ENCODE results near the gene EPS15. TPM values are rescaled to one million over a fixed set of nuclear protein-coding genes. Genes with fewer than 3 reads are reported as not detected.

The EPS15 gene
- total RNA-seq, 1 experiment from 2014 or later: 48.7 TPM

DNA sequence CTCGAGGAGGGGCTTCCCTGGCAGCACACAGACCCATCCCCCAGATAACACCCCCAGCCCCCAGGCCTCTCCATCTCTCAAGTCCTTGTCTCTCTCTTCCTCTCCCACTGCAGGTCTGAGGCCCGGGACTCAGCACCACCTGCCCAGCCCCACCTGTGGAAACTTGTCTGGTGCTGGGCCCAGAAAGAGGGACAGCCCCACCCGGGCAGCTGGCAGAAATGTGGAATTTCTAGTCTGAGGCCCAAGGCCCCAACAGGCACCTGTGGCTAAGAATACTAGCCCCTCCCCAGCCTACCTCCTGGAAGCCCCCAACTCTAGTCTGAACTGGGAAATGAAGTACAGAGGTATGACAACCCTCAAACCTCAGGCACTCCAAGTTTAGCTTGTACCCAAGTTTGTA lies 204.1 kb downstream of the EPS15 start:
- H3K4me3 Mint-ChIP-seq (ENCODE audit: unreplicated experiment): no peak overlapping the region
- peaks cover 17% of the 10 kb centered on the region for H3K4me1 Mint-ChIP-seq (ENCODE audit: insufficient read depth, unreplicated experiment)
- BruUV-seq (replicated peaks): no TSS peak
- ChIA-PET POLR2A (interaction anchor here (0.8 to 1.5 kb wide), 2 partner anchors 16 to 59 kb away, joined by 5 read pairs; no protein-coding TSS in a partner anchor), CTCF (interaction anchor here (1.0 to 1.5 kb wide), 3 partner anchors 18 to 123 kb away, joined by 3 to 4 read pairs (median 3); no protein-coding TSS in a partner anchor)
- H3K27me3 Mint-ChIP-seq (ENCODE audit: insufficient read depth, unreplicated experiment): no peaks in the 10 kb centered on the region
- no peaks in the 10 kb centered on the region for H3K36me3 Mint-ChIP-seq (ENCODE audit: insufficient read depth, unreplicated experiment)
- no peaks in the 10 kb centered on the region for H3K9me3 Mint-ChIP-seq (ENCODE audit: unreplicated experiment)
- peak overlapping the region; percentile 85 for H3K27ac Mint-ChIP-seq (ENCODE audit: low read depth, unreplicated experiment)
- TF ChIP-seq, protein P1, sequence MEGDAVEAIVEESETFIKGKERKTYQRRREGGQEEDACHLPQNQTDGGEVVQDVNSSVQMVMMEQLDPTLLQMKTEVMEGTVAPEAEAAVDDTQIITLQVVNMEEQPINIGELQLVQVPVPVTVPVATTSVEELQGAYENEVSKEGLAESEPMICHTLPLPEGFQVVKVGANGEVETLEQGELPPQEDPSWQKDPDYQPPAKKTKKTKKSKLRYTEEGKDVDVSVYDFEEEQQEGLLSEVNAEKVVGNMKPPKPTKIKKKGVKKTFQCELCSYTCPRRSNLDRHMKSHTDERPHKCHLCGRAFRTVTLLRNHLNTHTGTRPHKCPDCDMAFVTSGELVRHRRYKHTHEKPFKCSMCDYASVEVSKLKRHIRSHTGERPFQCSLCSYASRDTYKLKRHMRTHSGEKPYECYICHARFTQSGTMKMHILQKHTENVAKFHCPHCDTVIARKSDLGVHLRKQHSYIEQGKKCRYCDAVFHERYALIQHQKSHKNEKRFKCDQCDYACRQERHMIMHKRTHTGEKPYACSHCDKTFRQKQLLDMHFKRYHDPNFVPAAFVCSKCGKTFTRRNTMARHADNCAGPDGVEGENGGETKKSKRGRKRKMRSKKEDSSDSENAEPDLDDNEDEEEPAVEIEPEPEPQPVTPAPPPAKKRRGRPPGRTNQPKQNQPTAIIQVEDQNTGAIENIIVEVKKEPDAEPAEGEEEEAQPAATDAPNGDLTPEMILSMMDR (IDR thresholded peaks at IDR 0.05; ENCODE audit: unreplicated experiment): no peak
- DNase-seq (ENCODE audit: unreplicated experiment): no peak
- intact Hi-C loops (cut with micrococcal nuclease): no loop called here

DNA sequence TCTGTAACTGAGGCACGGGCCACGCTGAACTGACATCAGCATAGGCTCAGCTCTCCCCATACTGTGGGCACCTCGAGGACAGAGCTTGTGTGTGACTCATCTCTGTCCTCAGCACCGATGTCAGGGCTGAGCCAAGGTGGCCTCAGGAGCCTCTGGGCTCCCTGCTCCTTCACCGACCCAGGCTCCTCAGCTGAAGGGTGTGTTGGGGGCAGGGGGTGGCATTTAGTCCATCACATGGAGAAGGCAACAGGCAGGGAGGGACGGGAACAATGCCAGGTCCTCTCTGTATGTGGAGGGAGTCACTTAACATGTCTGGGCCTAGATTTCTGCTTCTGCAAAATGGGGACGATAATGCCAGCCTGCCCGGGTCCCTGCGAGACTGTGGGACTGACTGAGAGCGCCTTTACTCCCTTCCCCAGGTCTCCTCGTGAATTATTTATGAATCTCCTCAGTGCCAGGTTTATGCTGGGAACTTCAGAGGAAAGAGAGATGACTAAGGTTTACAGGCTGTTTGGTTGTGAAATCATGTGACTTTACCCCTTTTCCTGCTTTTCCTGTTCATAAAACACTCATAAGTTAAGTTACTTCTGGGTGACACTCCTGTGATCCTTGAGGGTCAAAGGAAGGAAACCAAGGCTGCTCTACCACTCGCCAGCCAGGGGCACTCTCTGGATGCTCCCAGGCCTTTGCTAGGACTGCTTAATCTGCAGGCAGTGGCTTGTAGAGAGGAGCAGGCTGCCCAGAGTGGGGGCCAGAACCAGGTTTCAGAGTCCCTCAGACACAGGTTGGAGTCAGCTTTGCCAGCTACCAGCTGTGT lies 204.9 kb downstream of the EPS15 start:
- Mint-ChIP-seq H3K4me1 (ENCODE audit: insufficient read depth, unreplicated experiment) (peaks cover 17% of the 10 kb centered on the region), H3K27ac (ENCODE audit: low read depth, unreplicated experiment) (peak overlapping the region; percentile 85), H3K36me3 (ENCODE audit: insufficient read depth, unreplicated experiment) (no peaks in the 10 kb centered on the region), H3K9me3 (ENCODE audit: unreplicated experiment) (no peaks in the 10 kb centered on the region), H3K4me3 (ENCODE audit: unreplicated experiment) (no peak overlapping the region), H3K27me3 (ENCODE audit: insufficient read depth, unreplicated experiment) (no peaks in the 10 kb centered on the region)
- intact Hi-C loops (cut with micrococcal nuclease): no loop called here
- BruUV-seq (replicated peaks): no TSS peak
- TF ChIP-seq, protein P1 (IDR thresholded peaks at IDR 0.05; ENCODE audit: unreplicated experiment): no peak
- CTCF ChIA-PET: interaction anchor here (1.0 to 3.1 kb wide), 3 partner anchors 18 to 121 kb away, joined by 3 to 22 read pairs (median 3); no protein-coding TSS in a partner anchor
- POLR2A ChIA-PET: interaction anchor here (1.5 kb wide), 1 partner anchor 17 kb away, joined by 5 read pairs; no protein-coding TSS in a partner anchor
- DNase-seq (ENCODE audit: unreplicated experiment): peak; percentile 77

DNA sequence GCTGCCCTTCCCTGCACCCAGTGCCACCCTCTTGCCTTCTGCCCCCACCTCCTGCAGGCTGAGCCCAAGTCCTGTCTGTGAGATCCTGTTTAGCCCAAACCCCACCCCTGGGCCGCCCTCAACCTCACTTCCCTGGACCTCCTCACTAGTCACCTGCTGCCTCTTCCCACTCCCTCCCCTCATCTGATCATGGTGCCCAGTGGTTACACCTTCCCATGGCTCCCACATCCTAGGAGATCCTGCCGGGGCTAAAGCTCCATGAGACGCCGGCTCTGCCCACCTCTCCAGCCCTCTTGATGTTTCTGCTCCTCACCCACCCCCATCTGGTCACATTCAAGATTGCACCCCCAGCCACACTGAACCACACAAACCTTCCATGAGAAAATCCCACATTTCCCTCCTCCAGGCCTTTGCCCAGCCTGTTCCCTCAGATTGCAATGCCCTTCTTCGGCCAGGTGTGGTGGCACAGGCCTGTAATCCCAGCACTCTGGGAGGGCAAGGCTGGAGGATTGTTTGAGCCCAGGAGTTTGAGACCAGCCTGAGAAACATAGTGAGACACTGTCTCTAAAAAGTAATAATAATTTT lies 205.7 kb downstream of the EPS15 start:
- H3K4me3 Mint-ChIP-seq (ENCODE audit: unreplicated experiment): no peak overlapping the region

More for the DNA sequence above, 205.7 kb downstream of the EPS15 start:
- peak overlapping the region; percentile 6 for H3K27ac Mint-ChIP-seq (ENCODE audit: low read depth, unreplicated experiment)
- H3K4me1 Mint-ChIP-seq (ENCODE audit: insufficient read depth, unreplicated experiment): peaks cover 17% of the 10 kb centered on the region
- no TSS peak for BruUV-seq (replicated peaks)
- intact Hi-C loops (cut with micrococcal nuclease): no loop called here
- H3K27me3 Mint-ChIP-seq (ENCODE audit: insufficient read depth, unreplicated experiment): no peaks in the 10 kb centered on the region
- ChIA-PET CTCF (interaction anchor here (1.5 to 3.1 kb wide), 3 partner anchors 17 to 122 kb away, joined by 3 to 22 read pairs (median 4); no protein-coding TSS in a partner anchor), POLR2A (interaction anchor here (0.7 kb wide), 1 partner anchor 49 kb away, joined by 3 read pairs; no protein-coding TSS in a partner anchor)
- DNase-seq (ENCODE audit: unreplicated experiment): peak; percentile 39
- no peaks in the 10 kb centered on the region for H3K9me3 Mint-ChIP-seq (ENCODE audit: unreplicated experiment)
- no peaks in the 10 kb centered on the region for H3K36me3 Mint-ChIP-seq (ENCODE audit: insufficient read depth, unreplicated experiment)
- TF ChIP-seq, protein P1 (IDR thresholded peaks at IDR 0.05; ENCODE audit: unreplicated experiment): no peak

Measured in MCF 10A (cell line).